GM19468 (cell line): ENCODE data around the gene SSX2IP.

ENCODE experiments used
- ATAC-seq: cut with Tn5 transposase; IDR thresholded peaks from one replicate; pipeline ENCODE4 v1.9.1; 2021; ENCODE audit warnings: mild to moderate bottlenecking, moderate library complexity, moderate number of reproducible peaks; ENCODE audit not compliant: unreplicated experiment; ENCODE audit errors: extremely low read depth

The SSX2IP gene

DNA sequence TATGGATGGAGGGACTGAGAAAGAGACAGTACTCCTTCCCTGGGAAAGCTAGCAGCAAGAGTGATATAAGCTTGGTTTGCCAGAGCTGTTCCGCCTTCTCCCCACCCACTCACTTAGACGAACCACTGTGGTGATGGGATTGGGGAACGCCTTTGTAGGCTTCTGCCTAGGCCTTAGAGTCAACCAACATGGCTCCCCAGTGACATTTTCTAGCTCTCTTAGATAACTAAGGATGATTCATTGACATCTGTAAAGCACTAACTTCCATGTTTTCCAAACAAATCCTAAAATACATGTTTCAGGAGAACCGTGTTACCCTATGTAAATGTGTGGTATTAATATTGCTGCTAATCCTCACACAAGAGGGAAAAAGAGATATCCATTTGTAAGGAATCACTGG is 21.6 kb upstream of the SSX2IP start:
- ATAC-seq: no peak

DNA sequence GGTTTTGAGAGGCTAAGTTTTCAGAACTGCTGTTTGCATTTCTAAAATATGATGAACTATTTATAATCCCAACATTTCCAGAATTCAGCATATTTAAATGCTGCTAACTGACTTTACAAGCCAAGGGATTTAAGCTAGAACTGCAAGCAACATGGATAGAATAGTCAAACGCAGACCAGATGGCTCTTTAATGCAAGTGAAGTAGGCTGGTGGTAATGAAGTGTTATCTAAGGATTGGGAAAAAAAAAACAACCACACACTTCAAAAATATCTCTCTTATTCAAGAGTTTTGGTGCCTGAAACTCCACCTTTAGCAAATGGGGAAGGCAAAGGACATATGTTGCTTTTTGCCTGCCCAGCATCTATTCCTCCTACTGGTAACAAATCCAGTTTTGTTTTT is 20.9 kb upstream of the SSX2IP start:
- ATAC-seq: no peak

DNA sequence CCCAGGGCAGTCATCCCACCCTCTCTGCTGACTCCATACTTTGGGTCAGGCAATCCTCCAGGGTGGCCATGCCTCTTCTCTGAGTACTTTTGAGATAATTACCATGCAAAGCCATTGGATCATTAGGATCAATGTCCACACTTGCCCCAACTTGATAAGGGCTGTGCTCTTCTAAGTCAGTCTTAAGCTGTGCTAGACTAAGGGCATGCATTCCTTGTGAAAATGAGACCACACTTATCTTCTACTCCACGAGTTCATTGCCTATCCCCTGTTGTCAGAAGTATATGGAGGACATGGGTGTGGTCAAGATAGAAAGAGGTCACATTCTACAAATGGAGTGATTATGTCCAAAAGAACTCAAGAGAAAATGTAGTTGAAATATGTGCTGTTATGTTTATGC is 18.9 kb upstream of the SSX2IP start:
- no peak for ATAC-seq

DNA sequence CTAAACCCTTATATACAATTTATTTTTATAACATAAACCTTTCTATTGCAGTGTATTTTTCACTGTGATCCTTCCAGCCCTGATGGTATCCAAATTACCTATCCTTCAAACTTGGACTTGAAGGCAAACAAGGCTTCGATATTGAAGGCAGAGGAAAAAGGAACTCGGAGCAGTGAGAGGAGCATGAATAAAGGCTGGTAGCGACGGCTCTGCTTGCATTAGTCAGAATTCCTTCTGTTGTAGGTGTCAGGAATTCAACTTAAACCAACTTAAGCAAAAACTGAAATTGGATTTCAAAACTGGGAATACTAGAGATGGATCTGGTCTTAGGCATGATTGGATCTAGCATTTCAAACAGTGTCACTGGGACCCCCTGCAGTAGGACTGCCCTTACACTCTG is 17.8 kb upstream of the SSX2IP start:
- no peak for ATAC-seq

DNA sequence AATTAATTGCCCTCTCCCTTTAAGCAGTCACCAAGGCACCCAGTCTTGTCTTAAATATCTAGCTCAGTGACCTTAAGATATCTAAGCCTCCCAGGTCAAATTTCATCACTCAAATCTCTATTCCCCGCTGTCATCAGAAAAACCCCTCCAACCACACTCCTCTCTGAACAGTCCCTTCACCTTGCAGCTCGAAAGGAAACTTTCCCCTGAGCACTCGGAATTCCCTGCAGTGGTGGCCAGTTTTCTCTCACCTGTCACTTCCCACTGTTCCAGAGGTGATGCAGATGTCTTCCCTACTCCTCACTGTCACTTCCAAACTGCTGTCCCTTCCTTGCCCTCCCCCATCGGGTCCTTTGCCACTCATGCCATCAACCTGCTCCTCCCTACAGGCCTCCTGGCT is 15.3 kb upstream of the SSX2IP start:
- no peak for ATAC-seq

DNA sequence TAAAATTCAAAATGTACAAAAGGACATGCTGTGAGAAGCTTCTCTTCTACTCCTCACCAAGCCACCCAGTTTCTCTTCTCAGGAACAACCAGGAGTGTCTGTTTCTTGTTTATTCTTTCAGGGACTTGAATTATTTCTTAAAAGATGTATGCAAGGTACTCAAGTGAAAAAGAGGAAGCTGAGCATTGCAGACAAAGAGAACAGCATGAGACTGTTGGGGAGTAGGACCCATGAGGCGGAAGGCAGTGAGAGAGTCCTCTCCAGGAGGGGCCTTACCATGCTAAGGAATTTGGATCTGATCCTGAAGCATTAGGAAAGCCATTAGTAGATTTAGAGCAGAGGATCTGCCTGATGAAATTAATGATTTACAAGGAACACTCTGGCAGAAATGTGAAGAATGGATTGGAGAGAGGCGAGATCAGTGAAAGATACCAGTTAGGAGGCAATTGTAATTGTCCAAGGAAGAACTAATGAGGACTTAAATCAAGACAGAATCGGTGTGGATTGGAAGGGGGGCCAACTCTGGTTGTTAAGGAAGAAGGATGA is 14.7 kb upstream of the SSX2IP start:
- ATAC-seq: no peak

DNA sequence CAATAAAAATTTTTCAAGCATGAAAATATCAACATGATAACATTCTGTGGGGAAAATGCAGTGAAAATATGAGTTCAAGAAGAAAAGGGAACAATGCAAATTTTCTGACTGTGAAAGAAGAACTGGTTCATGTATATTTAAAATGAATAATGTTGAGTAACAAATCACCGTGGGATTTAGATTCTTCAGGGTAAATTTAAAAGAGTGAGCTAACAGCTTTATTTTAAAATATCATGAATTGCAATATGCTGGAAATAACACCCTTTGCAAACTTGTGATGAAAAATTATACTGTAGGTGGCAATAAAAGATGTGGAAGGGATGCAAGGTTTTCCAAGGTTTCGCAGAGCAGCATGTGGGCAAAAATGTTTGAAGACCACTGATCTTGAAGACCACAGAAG is 13.2 kb upstream of the SSX2IP start:
- no peak for ATAC-seq

DNA sequence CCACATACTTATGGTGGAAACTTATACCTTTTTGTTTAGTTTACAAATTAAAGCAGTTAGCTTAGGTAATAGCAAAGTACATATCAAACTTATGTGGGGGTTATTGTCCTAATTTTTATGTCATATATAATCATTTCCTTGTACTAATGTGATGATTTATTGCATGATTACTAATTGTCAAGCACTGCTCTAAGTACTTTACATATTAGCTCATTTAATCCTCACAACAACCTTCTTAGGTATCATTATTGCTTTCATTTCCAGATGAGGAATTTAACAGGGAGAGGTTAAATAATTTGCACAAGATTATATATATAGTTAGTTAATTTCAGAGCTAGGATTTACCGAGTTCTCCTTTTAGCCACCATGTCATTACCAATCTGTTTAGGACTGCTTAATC is 11.9 kb upstream of the SSX2IP start:
- ATAC-seq: no peak

DNA sequence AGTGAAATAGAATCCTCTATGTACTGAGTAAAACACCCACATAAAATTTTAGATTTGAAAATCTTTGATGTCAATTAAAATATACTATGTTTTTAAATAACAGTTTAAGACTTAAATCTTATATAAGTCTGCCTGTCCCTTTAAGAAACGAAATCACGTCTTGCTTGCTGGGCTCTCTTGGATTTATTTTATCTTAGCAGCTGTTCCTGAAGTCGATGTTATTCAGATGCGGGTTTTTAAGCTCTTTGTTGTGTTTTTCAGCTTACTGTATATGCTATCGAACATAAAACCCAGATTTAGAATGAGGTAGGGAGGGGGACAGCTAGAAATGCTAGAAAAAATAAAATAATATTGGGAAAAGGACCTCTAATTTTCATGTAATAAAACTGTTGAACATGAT is 11.1 kb upstream of the SSX2IP start:
- ATAC-seq: no peak

DNA sequence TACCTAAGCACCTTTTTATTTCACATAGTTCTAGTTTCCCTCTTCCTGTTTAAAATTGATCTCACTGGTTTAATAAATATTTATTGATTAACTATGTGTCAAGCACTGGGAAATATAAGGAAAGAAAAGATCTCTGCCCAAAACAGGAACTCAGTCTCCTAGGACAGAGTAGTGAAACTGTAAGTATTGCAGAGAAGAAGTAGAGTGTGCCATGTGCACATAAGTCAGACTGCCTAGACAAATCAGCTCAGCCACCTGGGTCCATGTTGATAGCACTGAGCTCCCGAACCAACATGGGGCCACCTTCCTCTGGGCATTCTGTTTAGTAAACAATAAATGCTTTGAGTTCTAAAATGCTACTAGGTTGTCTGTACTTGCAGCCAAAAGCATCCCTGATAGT is 9.8 kb upstream of the SSX2IP start:
- ATAC-seq: peak; percentile 31

DNA sequence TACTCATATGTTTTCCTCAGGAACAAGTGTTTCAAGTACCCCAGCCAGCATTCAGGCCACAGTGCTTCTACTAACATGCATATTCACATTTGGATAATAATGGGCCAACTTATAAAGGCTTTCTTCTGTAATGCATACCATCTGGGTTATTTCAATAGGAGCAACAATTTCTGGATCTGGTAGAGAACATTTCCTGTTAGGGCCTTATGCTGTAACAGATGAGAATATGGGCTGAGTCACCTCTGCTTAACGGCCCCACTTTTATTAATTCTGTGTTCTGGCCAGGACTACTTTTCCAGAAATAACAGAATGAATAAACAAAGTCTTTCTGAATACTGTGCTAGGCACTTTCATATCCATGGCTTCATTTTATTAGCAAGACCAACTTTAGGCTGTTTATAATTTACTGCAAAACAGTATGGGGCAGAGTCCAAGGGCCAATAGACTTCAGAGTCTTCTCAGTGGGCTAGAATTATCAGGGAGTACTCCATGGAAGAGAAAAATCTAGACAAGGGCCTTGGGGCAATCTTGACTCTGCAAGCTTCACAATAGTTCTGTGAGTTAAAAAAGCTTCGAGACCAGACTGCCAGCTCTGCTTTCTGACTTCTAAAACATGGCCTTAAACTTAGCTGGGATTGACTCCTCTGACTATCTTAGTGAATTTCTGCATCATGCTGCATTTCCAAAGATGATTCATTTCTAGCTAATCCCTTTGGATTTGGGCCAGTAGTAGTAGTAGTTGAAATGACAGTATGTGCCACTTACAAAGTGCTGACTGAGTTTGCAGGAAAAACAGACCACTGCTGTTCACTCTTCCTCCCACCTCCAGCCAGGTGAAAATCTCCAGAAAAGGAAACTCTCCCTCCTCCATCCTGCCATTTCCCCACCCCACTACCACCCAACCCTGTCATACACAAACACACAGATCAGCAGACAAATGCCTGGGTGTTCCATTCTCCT is 8.2 kb upstream of the SSX2IP start:
- ATAC-seq: no peak

DNA sequence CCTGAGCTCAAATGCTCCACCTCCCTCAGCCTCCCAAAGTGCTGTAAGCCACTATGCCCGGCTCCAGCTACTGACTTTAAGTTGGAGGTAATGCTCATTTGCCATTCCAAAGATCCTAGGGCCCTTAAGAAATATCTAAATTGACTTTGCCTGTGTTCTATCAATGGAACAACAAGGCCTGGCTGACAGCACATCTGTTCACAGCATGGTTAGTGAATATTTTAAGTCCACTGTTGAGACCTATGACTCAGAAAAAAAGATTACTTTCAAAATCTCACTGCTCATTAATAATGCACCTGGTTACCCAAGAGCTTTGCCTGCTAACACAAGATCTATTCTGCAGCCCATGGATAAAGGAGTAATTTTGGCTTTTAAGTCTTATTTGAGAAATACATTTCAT is 3.5 kb upstream of the SSX2IP start:
- ATAC-seq: no peak

DNA sequence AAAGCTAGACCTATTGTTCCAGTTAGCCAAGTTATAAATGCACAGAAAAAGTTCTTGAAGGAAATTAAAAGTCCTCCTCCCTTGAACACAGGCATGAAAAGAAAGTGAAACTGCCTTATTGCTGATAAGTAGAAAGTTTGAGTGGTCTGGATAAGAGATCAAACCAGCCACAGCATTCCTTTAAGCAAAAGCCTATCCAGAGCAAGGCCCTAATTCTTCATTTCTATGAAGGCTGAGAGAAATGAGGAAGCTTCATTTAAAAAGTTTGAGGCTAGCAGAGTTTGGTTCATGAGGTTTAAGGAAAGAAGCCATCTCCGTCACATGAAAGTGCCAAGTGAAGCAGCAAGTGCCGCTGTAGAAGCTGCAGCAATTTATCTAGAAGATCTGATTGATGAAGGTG is 2.7 kb upstream of the SSX2IP start:
- ATAC-seq: no peak

DNA sequence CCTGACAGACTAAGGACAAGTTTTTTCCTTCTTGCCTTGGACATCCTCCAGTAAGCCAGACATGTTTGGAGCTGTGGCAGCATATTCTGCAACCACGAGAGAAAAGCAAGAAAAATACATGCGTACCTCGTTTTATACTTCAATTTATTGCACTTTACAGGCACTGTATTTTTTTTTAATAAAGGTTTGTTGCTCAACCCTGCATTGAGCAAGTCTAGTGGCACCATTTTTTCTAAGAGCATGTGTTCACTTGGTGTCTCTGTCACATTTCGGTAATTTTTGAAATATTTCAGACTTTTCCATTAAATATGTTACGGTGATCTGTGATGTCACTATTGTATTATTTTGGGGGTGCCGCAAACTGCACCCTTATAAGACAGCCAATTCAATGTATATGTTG is 2.1 kb upstream of the SSX2IP start:
- ATAC-seq: no peak

DNA sequence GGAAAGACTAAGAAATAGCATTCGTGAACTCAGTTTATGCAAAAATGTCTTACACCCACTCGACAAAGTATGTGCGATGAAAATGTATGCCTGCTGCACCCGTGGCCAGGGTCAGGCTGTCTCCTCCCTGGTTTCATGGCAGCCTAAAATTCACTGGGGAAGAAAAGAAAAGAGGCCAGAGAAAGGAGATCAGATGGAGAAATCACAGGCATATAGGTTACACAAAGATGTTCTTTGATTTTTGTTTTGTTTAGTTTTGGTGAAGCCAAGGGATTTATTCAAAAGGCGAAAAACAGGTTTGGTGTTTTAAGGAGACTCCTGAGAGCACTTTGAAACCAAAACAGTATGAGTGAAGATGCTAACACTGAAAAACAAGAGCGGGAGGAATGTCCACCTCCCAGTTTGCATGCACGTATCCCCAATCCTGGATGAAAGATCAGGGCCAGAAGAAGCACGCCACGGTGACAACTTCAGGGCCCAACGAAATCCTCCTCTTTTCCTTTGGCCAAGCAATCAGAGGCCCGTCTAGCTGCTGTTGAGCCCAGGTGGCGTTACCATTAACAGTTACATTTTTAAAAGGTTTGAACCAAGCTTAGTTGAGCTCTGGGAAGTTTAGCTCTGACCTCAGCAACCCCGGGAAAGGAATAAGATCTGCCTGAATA is 992 bp upstream of the SSX2IP start:
- no peak for ATAC-seq

DNA sequence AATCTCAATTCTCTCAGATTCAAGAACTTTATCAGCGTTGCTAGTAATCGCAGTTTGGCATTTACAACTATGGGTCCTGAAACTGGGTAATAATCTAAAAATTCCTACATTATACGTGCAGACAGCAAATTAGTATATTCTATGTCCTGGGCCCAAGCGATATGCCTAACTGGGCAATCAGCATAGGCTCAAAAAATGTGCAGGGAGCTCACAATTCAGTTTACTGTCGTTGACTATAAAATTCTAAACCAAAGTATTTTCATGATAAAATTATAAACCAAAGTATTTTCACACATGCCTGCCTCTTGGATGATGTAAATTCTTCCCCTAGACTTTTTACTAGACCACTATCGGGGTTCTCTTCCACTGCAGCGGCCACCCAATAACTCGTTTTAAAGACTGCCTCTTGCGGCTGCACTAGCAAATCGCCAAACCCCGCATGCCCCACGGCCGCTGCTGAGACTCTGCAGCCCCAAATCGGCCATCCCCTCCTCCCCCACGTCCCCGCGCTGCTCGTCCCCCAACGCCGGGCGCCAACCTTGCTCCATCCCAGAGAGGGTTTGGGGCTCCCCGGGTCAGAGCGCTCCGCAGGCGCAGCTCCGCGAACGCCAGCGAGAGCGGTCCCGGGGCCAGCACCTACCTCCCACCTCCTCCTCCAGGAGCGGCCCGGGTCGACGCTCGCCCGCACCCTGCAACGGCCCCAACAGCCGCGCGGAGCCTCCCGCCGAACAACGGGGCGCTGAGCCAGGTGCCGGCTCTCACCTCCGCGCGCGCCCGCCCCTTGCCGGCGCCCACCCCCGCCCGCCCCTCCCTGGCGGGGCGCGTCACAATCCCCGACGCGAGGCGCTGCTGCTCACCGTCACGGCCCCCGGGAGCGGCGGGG is 506 bp downstream of the SSX2IP start:
- ATAC-seq: peak; percentile 3

DNA sequence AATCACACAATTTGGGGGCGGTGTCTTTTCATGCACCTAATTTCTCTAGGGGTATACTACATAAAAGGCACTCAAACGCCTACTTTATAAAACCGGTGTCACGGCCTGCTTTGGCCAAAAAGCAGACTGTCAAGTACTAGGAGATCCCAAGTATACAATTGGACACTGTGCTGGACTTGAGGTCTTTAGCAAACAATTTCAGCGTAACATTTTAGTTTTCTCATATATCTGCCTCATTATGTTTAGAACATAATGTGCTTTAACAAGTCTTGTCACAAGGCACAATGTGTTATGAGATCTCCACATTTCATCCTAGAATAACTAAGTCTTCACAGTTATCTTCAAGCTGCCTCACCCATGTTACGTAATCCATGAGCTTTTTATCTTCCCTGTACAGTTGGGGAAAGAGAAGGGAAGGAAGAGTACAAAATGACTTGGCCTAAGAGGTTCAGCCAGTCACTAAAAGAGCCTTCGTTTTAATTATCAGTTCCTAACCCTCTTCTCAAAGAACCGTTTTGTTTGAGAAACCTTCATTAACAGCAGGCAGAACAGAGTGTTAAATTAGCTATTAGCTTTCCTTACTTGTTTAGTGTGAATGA is 1.7 kb downstream of the SSX2IP start:
- no peak for ATAC-seq

DNA sequence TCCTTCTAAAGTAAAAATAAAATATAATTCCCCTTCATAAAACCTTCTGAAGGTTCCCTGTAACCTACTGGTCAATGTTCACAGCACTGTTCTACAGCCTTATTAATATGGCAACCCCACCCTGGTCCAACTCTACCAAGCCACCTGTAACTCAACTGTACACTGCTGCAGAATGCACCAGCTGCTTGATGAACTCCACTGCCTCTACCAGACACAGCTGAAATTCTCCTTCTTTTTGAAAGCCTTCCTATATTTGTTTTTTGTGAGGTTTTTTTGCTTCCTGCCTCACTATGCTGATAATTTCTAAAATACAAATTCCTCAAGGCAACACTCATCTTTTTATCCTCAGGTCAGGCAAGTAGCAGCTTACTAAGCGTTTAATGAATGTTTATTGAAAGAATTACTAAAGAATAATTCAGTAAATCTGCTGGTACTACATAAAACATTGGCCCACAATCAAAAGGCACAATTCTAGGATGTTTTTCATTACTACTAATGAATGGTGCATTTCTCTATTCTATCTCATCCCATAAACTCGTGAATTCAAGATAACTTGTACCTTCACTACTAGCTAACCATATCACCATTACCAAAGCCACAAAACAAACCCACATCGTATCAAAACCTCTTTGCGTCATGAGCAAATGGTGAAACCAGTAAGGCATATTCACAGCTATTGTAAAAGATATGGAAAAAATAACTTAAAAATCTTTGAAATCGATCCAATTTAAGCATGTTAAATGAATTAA is 2.4 kb downstream of the SSX2IP start:
- ATAC-seq: no peak

DNA sequence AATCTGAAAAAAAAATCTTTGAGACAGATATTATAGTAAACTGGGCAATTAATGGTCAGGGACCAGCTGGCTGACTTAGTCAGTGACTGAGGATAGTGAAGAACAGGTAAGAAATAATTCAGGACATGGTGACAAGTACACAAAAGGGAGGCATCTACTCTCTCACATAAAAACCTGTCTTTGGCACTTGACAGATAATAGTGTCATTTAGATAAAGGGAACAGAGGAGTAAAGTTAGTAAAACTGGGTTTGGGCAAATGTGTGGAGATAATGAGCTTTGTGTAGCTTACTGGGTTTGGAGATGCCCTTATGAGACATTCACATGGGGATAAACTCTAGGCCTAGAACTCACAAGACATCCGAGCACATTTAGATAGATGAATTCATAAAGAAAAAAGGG is 4.0 kb downstream of the SSX2IP start:
- ATAC-seq: no peak
